ENCODE results near the gene RBBP5.

DNA sequence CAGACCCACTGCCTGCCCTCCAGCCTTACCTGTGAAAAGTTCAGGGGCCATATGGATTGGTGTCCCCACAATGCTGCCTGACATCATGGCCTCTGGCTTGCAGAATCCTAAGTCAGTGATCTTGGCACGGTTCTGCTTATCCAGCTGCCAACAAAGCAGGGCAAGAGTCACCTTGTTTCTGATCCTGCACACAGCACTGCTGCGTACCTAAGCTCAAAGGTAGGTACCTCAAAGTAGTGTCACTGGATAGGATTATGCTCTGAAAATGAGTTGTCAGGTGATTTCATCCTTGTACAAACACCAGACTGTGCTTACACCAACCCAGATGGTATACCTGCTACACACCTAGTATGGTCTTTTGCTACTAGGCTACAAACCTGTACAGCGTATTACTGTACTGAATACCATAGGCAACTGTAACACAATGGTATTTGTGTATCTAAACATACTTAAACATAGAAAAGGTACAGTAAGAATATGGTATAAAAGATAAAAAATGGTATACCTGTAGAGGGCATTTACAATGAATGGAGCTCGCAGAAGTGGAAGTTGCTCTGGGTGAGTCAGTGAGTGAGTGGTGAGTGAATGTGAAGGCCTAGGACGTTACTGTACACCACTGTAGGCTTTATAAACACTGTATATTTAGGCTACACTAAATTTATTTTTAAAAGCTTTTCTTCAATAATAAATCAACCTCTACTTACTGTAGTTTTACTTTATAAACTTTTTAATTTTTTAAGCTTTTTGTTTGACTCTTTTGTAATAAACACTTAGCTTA, 29.1 kb upstream of the RBBP5 start:
- no peak for TF ChIP-seq EZH2 (IDR thresholded peaks at IDR 0.05; ENCODE audit: borderline replicate concordance, low read length)
- TF ChIP-seq, protein P1, sequence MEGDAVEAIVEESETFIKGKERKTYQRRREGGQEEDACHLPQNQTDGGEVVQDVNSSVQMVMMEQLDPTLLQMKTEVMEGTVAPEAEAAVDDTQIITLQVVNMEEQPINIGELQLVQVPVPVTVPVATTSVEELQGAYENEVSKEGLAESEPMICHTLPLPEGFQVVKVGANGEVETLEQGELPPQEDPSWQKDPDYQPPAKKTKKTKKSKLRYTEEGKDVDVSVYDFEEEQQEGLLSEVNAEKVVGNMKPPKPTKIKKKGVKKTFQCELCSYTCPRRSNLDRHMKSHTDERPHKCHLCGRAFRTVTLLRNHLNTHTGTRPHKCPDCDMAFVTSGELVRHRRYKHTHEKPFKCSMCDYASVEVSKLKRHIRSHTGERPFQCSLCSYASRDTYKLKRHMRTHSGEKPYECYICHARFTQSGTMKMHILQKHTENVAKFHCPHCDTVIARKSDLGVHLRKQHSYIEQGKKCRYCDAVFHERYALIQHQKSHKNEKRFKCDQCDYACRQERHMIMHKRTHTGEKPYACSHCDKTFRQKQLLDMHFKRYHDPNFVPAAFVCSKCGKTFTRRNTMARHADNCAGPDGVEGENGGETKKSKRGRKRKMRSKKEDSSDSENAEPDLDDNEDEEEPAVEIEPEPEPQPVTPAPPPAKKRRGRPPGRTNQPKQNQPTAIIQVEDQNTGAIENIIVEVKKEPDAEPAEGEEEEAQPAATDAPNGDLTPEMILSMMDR (IDR thresholded peaks at IDR 0.05; ENCODE audit: low read length): no peak

All from OCI-LY1 (cell line).